ENCODE results near the gene SFMBT2.

DNA sequence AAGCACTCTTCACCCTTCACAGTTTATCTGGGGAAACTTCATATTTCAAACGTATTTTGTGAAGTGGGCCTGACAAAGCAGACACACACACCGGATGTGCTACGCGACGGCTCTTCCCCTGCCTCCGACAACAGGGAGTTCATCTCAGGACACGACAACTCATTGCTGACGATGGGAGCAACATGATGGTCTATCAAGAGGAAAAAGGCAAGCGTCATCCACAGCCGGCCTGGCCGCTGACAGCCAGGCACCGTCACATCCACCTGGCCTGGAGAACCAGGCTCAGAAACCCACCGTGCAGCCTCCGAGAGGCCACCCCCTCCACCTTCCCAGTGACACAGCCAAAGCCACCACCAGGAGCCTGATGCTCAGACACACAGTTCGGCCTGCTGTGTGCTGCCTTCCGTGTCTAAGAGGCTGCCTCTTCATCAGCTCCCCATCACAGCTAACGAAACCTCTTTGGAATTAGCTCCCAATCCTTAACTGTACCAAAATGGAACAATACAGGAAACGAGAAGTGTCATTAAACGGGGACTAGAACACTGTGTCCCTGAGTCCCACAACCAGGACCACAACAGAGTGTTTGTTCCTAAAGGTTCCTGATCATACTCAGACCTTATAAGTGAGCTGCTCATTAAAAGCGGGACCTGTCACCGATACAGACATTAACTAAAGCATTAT, 76.7 kb downstream of the SFMBT2 start:
- TF ChIP-seq, protein P1, sequence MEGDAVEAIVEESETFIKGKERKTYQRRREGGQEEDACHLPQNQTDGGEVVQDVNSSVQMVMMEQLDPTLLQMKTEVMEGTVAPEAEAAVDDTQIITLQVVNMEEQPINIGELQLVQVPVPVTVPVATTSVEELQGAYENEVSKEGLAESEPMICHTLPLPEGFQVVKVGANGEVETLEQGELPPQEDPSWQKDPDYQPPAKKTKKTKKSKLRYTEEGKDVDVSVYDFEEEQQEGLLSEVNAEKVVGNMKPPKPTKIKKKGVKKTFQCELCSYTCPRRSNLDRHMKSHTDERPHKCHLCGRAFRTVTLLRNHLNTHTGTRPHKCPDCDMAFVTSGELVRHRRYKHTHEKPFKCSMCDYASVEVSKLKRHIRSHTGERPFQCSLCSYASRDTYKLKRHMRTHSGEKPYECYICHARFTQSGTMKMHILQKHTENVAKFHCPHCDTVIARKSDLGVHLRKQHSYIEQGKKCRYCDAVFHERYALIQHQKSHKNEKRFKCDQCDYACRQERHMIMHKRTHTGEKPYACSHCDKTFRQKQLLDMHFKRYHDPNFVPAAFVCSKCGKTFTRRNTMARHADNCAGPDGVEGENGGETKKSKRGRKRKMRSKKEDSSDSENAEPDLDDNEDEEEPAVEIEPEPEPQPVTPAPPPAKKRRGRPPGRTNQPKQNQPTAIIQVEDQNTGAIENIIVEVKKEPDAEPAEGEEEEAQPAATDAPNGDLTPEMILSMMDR (IDR thresholded peaks at IDR 0.05): no peak
- no peak for TF ChIP-seq POLR2A (IDR thresholded peaks at IDR 0.05)

Data from suprapubic skin (tissue), 3 donors.